ENCODE results near the gene FATE1.

Gene FATE1

GRCh38 chrX:151745651-151746050 lies 29.8 kb downstream of the FATE1 start:
- no peak for DNase-seq

GRCh38 chrX:151746502-151746901 lies 30.7 kb downstream of the FATE1 start:
- DNase-seq: no peak

- no peak for DNase-seq
These were observed 34.7 kb downstream of the FATE1 start for GRCh38 chrX:151750511-151750910.

GRCh38 chrX:151752847-151753246 lies 37.0 kb downstream of the FATE1 start:
- DNase-seq: no peak

GRCh38 chrX:151753313-151754046 lies 37.6 kb downstream of the FATE1 start:
- DNase-seq: no peak

- no peak for DNase-seq
These were observed 38.2 kb downstream of the FATE1 start for GRCh38 chrX:151754047-151754429.

- no peak for DNase-seq
These were observed 38.9 kb downstream of the FATE1 start for GRCh38 chrX:151754641-151755215.

- no peak for DNase-seq
These were observed 43.3 kb downstream of the FATE1 start for GRCh38 chrX:151759041-151759708.

- no peak for DNase-seq
These were observed 47.0 kb downstream of the FATE1 start for GRCh38 chrX:151762802-151763201.

GRCh38 chrX:151763711-151764110 lies 47.9 kb downstream of the FATE1 start:
- DNase-seq: no peak

GRCh38 chrX:151765026-151765425 lies 49.2 kb downstream of the FATE1 start:
- no peak for DNase-seq

GRCh38 chrX:151771726-151772125 lies 55.9 kb downstream of the FATE1 start:
- DNase-seq: no peak

Measured in NCI-H1436 treated with DMSO at 0.1 percent for 48 hours (cell line).